Hematopoietic multipotent progenitor cell treated with erythropoietin and hydrocortisone succinate and interleukin-3 and kit ligand, for 15 days (in vitro differentiated cells): ENCODE data around the gene GSTO2.

ENCODE experiments used
- DNase-seq: peaks from one replicate; pipeline ENCODE4 v3.0.0-alpha.2; 2015; ENCODE audit warnings: low spot score

GSTO2 gene

DNA sequence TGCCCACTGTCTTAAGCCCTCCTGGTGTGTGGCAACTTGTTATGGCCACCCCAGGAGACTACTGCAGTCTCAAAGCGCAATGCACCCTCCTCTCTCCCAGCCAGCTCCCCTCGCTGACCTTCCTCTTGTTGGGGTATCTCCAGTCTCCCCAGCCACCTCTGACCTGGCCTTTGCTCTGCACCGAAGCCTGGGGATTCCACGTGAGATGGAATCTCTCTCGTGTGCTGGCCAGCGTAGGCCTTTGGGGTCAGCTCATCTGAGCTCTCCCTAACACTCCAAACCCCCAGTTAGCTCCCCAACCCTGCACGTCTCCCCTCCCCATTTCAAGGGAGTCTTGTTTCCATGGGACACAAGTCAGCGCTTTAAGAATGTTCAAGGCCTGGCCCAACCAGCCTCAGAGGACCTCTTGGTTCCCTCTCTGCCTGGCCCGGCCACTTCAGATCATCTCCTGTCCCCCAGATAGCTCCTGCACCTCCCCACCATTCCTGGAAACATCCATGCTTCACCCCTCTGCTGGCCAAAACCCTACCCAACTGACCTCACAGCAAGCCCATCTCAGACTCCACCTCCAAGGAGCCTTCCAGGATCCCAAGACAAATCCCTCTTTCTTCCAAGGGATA, 58.1 kb downstream of the GSTO2 start:
- no peak for DNase-seq

DNA sequence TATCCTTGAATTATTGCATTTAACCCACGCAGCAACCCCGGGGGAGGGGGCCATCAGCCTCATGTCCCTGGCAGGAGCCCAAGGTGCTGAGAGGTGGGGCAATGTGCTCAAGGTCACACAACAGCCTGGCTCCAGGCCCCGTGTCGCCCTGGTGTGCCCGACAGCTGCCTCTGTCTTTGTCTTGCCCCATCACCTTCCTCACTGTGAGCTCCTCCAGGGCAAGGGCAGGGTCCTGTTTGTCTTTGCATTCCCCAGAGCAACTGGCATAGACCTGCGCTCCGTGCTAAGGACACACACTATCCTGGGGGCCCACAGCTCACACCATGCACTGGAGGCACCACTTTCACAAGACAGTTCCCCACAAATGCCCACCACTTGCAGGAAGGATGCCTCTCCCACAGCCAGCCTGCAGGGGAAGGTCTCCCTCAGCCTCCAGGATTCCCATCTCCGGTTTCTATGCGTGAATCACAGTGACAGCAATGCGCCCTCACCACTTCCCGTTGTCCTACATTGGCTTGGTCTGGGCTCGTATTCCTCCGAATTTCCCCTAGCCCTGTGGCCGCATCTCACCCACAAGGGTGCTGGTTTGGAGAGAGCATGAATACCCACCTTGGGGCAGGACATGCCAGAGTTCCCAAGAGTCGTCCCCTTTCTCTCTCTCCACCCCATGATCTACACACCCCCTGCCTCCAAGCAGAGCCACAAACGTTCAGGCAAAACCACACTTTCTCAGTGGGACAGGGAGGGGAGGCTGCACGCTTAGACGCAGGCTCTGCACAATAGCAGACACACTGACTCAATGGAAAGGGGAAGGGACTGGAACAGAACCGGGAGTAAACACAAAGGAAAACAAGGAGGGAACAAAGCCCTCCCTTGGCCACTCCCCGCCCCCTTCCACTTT, 59.0 kb downstream of the GSTO2 start:
- no peak for DNase-seq

DNA sequence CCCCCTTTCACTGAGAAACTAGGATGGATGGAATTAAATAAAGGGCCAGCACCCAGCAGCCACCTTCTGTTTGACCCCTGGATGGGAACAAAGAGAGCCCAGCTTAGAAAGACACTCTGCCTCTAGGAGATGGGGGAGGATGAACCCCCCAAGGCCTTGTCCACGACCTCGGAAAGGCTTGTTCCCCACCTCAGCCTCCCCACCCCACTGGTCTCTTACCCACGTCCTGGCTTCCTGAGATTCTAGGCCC, 59.6 kb downstream of the GSTO2 start:
- DNase-seq = no peak

DNA sequence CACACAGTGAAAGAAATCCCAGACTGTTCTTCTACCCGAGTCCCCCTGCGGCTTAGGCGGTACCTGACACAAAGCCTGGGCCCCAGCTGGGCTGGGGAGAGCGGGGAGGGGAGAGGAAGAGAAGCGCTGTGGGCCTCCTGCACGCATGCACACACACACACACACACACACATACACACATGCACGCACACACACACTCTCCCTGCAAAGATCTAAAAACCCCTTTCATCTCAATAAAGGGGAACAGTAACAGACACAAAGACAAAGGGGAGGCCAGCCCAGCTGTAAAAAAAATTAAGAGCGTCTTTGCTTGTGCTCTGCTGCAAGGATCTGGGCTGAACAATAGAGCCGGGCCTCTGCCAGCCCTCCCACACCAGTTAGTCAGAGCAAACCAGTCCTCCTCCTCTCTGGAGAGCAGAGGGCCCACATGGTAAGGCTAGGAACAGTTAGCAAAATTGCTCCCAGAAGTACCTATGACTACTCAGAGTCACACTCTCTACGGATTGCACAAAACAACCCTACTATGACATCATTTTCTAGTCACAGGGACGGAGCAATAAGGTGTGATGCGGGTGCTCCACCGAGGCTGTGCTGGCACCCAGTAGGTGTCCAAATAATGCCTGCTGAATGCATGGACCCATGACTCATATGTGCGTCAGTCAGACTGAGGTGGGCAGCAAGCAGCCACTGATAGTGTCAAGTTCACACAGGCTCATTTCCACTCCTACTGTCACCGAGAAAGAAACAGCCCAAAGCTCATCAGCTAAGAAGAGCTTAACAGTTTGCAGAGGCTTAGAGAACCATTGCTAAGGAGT, 60.1 kb downstream of the GSTO2 start:
- DNase-seq = peak; percentile 65

DNA sequence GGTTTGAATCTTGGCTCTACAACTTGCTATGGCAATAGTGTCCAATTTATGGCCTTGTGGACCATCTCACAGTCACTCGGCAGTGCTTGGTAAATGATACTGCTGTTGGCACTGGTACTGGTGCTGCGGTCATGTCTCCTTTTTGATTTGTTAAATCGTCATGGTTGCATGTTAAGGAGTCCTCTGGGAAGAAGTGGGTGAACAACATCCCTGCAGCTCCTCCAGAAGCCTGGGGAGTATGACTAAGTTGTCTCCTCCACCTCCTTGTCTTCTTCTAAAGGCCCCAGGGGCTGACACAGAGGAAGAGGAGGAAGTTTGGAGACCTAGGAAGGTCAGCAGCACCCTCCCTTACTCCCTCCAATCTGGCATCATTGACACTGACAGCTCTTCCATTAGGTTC, 60.8 kb downstream of the GSTO2 start:
- DNase-seq = no peak

DNA sequence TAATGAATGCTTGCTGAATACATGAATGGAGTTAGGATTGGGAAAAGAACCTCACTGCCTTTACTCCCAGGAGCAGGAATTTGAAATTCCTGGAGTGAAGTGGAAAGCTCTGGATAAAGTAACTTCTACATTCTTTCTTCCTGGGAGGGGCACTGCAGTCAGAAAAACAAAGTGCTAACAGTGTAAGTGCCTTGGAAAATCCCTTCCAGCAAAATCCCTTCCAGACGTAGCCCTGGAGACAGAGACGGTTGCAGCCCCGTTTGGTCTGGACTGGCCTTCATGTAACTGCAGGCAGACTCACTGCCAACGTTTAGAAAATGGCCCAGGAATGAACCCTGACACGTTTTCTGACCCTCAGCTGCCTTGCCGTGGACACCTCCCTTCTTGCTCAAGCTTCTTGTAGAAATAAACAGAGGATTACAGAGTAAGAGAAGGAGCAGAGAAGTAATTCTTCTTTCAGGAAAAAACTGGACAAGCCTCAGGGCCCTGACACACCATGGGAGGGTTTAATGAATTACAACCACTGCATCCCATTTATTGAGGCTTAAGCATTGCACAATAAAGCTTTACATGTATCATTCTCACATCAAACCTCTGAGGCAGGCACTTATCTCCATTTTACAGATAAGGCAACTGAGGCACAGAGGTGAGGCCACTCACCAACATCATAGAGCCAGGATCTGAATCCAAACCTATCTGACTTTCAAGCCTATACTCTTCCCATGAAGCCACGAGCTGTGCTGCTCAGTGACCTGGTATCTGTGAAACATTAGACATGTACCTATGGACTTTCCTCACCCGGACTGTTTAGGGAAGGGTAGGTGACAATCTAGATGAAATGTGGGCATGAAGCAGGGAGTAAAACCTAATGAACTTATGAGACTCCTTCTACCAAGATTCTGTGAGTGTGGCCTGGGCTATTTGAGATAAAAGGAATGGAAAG, 61.5 kb downstream of the GSTO2 start:
- DNase-seq = no peak

DNA sequence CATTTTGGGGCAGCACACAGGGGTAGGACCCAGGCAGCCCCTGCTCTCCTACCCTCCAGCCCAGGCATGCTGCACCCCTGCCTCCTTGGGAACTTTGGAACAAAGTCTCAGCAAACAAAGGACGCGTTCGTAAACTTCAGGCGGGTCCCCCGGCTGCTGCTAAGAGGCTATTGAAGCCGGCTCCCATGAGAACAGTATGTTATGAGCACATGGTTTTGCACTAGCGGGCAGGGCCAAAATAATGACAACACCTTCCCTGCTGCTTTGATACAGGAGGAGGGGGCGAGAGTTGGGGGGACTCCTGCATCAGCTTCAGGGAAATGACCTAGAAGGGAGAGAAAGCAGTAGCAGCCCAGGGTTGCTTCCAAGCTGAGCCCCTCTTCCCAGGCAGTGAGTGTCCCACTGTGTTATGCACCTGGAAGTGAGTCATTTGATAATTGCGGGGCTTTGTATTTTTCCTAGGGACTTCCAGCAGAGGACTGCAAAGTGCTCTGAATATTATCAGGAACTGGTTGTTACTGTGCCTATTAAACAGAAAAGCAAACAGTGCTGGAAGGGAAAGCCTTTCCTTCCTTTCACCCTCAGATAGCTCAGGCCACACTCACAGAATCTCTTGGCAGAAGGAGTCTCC, 62.3 kb downstream of the GSTO2 start:
- no peak for DNase-seq

DNA sequence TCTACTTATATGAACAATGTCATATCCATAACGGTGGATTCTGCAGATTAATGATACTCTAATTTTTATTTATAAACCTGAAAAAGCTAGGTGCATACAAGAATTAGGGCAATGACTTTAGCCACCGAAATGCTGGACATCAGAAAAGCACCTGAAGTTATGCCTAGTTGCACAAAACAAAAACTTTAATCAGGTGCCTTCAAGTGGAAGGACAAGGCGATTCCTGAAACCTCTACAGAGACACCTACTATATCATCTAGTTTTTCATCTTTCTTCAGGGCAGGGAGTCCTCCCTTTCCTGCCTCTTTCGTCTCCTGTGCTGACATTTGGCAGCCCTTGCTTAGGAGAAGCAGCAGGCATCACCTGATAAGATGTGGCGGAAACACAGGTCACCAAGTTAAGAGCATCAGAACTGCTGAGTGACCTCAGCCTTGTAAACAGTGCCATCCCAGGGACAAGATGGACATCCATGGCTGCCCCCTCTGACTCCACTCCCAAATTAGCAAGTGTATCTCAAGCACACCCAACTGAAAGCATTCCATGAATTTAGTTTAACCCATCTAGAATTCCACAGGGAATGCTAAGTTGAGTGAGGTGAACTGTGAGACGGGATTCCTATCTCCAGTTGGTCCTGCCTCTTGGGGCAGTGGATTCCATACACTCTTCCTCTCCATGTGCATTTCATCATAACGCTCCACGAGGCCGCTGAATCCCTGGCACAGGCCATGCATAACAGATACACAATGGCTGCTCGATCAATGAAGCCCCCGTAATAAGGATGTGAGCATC, 63.5 kb downstream of the GSTO2 start:
- DNase-seq = peak; percentile 72

DNA sequence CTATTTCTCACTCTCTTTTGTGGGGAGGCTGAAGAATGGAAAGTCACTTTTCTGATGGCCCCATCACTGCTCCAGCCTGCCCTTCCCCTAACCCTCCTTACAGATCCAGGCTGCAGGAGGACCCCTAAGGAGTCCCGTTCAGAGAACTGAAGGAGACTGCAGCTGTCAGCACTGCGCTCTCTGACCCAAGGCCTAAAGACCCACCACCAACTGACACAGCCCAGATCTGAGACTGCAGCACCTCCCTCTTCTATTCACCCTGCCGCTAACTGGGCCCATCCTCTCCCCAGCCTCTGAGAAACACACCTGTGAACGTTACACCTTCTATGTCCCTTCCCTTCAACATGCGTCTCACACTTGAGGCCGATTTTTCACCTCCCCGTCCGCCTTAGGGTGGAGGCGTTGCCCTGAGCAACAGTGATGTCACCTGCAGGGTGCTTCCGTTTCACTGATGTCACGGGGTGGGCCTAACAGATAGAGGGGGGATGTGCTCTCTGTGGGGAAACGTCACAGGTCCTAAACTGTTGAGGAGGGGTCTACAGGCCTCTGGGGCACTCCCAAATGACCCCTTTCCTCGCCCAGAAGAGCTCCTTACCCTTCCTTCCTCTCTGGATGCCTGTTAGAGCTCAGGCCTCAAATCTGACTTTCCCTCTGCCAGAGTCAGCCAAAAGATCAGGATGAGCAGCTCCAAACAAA, 64.2 kb downstream of the GSTO2 start:
- DNase-seq = no peak

DNA sequence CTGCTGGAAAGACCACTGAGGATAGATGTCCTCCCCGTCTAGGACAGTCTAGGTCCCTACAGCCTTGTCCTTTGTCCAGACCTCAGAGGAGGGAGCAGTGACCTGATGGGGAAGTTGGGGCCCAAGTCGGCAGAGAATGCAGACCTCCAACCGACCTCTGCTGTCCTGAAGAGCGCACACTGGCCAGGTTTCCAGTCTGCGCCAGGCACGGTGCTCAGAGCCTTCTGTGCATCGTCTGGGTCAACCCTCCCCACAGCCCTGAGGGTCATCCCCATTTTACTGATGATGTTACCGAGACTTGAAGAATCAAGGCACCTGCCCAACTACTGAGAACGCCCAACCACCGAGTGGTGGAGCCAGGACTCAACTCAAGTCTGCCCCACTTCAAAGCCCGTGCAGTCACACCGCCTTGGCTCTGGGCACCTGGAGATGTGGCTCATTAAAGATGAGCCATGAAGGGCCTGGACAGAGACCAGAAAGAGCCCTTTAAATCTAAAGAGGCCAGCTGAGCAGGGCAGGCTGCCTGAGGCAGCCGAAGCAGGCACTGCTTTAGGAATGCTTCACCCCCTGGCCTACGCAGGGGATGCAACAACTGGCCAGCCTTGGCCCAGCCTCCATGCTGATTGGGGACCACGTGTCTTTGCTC, 64.9 kb downstream of the GSTO2 start:
- no peak for DNase-seq

DNA sequence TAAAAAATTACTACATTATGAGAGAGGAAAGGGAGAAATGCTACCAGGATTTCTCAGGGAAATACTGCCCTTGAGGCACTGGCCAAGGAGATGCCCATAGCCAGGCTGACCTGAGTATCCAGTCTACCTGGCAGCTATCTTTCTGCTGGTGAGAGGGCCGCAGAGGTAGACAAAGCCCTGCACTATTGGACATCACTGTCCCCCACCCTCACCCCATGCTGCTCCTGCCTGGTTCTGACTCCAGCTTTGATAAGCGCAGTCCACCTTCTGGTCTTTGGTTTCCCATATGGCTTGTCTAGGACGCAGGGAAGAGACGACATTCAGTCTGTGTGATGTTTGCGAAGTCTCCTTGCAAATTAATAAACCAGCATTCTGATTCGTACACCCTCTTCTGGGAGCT, 65.6 kb downstream of the GSTO2 start:
- DNase-seq = no peak

DNA sequence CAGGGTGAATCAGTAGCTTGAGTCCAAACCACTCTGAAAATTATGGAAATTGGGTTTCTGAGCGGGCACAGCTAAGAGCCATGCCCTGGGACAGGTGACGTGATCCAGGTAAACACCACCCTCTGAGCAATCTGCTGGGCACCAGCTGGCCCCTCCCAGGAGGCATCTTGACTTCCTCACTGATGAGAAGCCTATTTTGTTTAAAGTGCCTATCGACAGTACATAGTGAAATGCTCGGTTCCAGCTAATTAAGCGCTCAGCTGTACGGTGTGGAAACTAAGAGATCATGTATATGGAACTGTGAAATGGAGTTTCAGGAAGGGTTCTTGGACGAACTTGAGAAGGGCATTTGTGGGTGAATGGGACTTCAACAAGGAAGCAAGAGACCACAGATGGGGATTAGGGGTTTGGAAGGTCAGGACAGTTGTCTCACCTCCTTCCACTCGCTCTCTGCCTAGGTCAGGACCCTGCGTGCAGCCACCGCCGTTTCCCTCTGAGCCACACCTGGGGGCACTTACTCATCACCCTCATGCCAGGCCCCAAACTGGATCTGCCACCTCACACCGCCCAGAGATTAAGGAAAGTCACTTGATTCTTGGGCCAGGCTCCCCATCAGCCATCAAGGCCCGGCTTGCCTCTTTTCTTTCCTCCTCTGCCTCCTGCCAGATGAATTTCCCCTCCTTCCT, 66.1 kb downstream of the GSTO2 start:
- DNase-seq = no peak

DNA sequence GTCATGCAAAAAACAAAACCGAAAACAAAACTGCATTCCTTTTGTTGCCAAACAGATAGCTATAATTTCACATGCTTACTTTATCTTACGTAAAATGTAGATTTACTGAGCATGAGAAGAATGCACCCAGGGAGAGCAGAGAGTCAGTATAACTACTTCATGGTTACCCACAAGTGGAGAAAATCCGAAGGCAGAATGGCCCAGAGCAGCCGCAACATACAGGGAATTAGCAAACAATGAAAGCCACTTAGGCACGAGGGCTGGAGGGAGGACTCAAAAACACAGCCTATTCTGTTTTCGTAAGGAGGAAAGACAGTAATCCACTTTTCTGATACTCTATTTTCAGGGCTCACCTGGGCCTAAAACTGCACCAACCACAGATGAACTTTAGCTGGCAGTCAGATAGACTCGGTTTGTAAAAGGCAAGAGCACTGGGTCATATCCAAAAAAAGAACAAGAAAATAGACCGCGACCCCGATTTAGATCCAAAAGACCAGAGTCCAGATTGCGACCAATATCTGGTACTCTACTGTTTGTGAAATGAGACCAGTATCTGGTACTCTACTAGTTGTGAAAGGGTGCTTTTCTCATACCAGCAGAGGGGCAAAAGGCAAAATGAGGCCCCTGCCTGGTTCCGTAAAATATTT, 68.0 kb downstream of the GSTO2 start:
- DNase-seq = no peak

DNA sequence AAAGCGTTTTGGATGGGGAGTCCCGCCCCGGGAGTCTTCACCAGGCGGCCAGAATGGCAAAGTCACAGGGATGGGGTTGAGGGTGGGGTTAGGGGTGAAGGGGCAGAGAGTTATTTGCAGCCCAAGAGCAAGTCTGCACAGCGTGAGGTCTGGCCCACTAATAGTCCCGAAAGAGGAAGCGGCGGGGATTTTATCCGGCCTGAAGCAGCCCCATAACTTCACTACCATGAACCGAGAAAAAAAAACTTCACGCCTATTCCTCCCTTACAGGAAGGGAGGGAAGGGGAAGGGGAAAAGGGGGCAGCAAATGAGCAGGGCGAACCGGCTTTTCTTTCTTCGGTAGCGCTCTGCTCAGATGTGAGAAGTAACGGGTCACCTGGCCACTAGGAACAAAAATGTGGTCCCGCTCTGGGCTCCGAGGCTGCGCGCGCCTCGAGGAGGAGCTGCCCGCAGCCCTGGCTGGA, 68.6 kb downstream of the GSTO2 start:
- DNase-seq = no peak

DNA sequence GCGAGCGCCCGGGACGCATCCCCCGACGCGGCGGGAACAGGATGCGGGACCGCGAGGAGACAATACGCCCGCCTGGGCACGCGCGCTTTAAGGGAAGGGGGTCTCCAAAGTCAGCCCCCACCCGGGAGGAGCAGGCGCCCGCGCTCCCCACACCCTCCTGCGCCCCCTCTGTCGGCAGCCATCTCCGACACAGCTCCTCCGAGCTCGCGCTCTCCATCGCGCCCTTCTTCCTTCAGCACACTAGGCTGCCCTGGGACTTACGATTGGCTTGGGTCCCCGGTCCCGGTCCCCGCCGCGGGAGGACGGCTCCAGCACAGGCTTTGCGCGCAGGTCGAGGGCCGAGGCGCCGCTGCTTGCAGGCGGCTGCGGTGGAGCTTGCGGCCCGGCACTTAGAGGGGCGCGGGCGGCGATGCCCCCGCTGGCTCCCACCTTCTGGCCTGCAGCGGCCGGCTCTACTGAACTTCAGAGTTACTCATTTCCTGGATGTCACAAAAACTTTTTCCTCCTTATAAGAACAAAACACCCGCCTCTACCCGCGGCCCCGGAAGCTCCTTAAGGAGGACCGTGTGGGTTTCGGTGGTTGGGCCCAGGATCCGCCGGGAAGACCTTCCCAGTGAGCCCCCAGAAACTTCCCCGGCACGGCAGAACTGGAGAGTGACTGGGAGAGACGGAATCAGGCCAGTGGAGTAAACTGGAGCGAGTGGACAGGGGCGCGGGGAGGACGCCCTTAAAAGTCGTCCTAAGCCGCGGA, 69.2 kb downstream of the GSTO2 start, which contains the start of gene ITPRIP:
Gene ITPRIP (minus strand): TSS at position 481 of the 751 bp plus-strand sequence. CDS start 22,414 bp downstream, outside the sequence.
- peak; percentile 65 for DNase-seq

DNA sequence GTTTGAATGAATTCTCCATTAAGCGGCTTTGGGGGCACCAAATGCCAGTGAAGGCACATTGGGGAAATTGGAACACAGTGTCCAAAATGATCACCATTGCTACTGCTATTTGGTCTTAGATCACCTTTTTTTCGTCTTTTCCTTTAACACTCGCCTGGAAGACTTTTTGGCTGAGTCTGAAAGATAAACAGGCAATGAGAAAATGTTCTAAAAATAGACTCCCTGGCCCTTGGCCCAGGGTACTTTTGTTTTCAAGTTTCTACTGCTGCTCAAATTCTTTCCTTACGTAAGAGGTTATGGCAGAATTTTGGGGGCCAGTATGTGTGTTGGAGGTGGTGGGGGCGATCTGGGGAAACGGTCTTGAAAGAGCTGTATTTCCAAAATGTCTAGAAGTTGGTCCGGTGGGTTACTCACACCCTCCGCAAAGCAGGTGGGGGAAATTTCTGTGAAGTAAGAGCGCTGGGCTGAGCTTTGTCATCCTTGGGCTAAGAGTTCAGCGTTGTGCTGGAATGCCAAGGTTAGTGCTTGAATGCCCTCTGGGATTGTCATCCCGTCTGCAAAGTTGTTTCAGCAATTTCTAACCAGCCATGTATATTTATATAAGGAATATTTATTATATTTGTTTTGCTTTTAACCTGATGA, 70.6 kb downstream of the GSTO2 start:
- no peak for DNase-seq

DNA sequence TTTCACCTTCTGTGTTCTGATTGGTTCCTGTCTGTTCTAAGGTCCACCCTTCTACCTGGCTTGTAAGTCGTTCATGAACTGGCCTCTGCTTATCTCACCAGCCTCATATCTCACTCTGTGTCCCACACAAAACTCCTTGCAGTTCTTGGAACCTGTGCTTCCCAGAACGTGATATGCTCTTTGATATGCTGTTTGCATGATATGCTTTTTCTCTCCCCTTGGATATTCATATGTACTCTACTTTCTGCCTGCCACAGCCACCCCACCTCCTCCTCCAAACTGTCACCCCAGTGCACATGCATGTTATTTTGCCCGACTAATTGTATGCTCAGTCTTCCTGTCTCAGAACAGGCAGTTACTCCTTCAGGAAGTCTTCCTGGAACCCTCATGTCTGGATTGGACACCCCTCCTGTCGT, 71.1 kb downstream of the GSTO2 start:
- peak; percentile 80 for DNase-seq
